Measurements from ENCODE around the gene BICDL1. TPM values are rescaled to one million over a fixed set of nuclear protein-coding genes. Genes with fewer than 3 reads are reported as not detected.

BICDL1 gene
- total and polyA plus RNA-seq, 2 of the 4 experiments (the other 2 are of a cell fraction): not detected

DNA sequence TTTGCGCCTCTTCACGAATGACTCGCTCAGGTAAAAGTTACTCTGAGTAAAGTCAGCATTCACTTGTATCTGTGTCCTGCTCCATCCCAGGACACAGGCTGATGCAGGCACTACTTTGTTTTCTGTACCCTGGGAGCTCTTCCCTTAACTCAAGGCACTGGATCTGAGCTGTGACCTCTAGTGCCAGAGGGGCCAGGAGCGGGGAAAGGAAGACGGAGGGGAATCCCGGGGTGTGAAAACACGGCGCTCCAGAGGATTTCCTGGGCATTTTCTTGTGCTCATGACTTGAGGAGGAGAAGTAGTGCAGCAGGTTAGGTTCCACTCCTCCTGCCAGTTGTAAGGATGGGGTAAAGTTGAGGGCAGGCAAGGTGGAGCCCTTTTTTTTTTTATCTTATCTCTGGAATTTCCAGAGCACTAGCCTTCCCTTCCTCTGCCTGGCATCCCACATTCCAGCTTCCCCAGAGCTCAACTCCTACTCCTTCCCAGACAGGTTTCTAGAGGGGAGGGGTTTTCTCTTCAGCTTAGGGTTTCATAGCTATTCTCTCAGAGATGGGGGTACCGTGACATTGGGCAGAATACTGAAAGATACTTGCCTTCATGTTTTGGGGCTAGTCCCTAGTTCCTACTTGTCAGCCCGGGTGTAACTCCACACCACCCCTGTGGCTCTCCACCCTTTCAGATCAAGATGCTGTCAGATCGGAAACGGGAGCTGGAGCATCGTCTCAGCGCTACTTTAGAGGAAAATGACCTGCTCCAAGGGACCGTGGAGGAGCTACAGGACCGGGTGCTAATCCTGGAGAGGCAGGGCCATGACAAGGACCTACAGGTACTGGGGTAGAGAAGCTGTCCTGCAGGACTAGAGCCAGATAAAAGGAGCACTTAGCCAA, 75.3 kb downstream of the BICDL1 start:
- no peak overlapping the region for H2BK15ac ChIP-seq (ENCODE audit: low read depth, low read length)
- H2AK5ac ChIP-seq (ENCODE audit: low read depth, low read length): no peak overlapping the region
- intact Hi-C loops (cut with micrococcal nuclease) (no loop called here), in situ Hi-C loops (cut with MboI; ENCODE audit: low sequenced_read_pairs) (no loop called here), dilution Hi-C loops (cut with HindIII; ENCODE audit: low sequenced_read_pairs, unreplicated experiment) (no loop called here)
- H2BK120ac ChIP-seq (ENCODE audit: low read depth, low read length): no peak overlapping the region
- no peak overlapping the region for H2BK5ac ChIP-seq (ENCODE audit: low read depth, low read length, poor library complexity, severe bottlenecking)
- H3K4ac ChIP-seq (ENCODE audit: low read depth, low read length): no peak overlapping the region
- no peak overlapping the region for H4K91ac ChIP-seq (ENCODE audit: insufficient read depth, low read depth, low read length)
- peaks cover 47% of the 10 kb centered on the region for H3K27me3 ChIP-seq (ENCODE audit: control insufficient read depth, insufficient read depth, low read length)
- no peak overlapping the region for H3K14ac ChIP-seq (replicated peaks; ENCODE audit: low read depth, low read length)
- H3K18ac ChIP-seq (ENCODE audit: low read depth, low read length): no peak overlapping the region
- TF ChIP-seq, protein P1, sequence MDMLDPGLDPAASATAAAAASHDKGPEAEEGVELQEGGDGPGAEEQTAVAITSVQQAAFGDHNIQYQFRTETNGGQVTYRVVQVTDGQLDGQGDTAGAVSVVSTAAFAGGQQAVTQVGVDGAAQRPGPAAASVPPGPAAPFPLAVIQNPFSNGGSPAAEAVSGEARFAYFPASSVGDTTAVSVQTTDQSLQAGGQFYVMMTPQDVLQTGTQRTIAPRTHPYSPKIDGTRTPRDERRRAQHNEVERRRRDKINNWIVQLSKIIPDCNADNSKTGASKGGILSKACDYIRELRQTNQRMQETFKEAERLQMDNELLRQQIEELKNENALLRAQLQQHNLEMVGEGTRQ (IDR thresholded peaks at IDR 0.05; ENCODE audit: low read depth, low read length): no peak
- no peaks in the 10 kb centered on the region for H3K9me3 ChIP-seq (ENCODE audit: control insufficient read depth, insufficient read depth, low read length)
- no peak overlapping the region for H4K5ac ChIP-seq (ENCODE audit: low read depth, low read length)
- H4K8ac ChIP-seq (ENCODE audit: low read depth in 2 of 2, low read length in 2 of 2): no peak overlapping the region
- no peak overlapping the region for H3K9ac ChIP-seq (ENCODE audit: low read depth, low read length)
- WGBS, 2 experiments (ENCODE audit: extremely low coverage in 2 of 2, insufficient read length in 1 of 2): 32% methylated on average over 4 of the region's 16 CpGs; no CpG with 5 or more reads in 1 of the 2 experiments
- H3K9me1 ChIP-seq (ENCODE audit: insufficient read depth, low read length): no peaks in the 10 kb centered on the region
- no peak overlapping the region for H2AFZ ChIP-seq (replicated peaks; ENCODE audit: low read length, poor library complexity)
- DNase-seq (no peak), ATAC-seq (ENCODE audit: low read depth) (no peak)
- CTCF ChIA-PET: no interaction called here
- no peaks in the 10 kb centered on the region for H3K79me1 ChIP-seq (ENCODE audit: low read depth in 1 of 2, low read length in 2 of 2)
- H3K23ac ChIP-seq (ENCODE audit: low read depth, low read length): no peak overlapping the region
- no peak overlapping the region for H3K4me2 ChIP-seq (ENCODE audit: low read depth, low read length)
- H3K4me3 ChIP-seq (ENCODE audit: insufficient read depth, low read depth, low read length): no peak overlapping the region
- no peak overlapping the region for H2BK20ac ChIP-seq (ENCODE audit: low read depth, low read length)
- H3K4me1 ChIP-seq (ENCODE audit: control insufficient read depth, insufficient read depth, low read length): no peaks in the 10 kb centered on the region
- H3K27ac ChIP-seq (ENCODE audit: insufficient read depth, low read length): no peak overlapping the region
- no TSS peak for BruUV-seq (replicated peaks)
- H3K56ac ChIP-seq (ENCODE audit: extremely low read depth, insufficient read depth, low read length): no peak overlapping the region
- H2AK9ac ChIP-seq (replicated peaks; ENCODE audit: low read depth, low read length, poor library complexity): no peak overlapping the region
- POLR2A ChIA-PET (ENCODE audit: unreplicated experiment): no interaction called here
- no peaks in the 10 kb centered on the region for H4K20me1 ChIP-seq (ENCODE audit: insufficient read depth, low read length)
- H3K36me3 ChIP-seq (ENCODE audit: control insufficient read depth, insufficient read depth, low read length): no peaks in the 10 kb centered on the region

All from IMR-90 (cell line).